GM23338 (cell line): ENCODE measurements around the gene ACY1. TPM values are rescaled to one million over a fixed set of nuclear protein-coding genes. Genes with fewer than 3 reads are reported as not detected.

Experiments
- ATAC-seq: fragments of 200-7000 bp; cut with Tn5 transposase; 3 replicates; pipeline ENCODE4 v1.9.1; 2020
- DNase-seq: peaks from one replicate; pipeline ENCODE4 v3.0.0-alpha.2; 2015; ENCODE audit warnings: low spot score
- H2AFZ ChIP-seq: fragments of 200-600 bp; sonication (generic); 2 replicates; pipeline ENCODE4 v1.8.0; 2016; ENCODE audit warnings: antibody characterized with exemption, mild to moderate bottlenecking, moderate library complexity
- H3F3A ChIP-seq: fragments of 200-600 bp; sonication (generic); replicated peaks from 2 replicates; pipeline ENCODE4 v1.8.0; 2017; ENCODE audit warnings: antibody characterized with exemption, mixed run types, low read depth
- H3K27ac ChIP-seq: fragments of 200-600 bp; sonication (generic); 2 replicates; pipeline ENCODE4 v1.6.1; 2016; ENCODE audit warnings: low read depth
- H3K27me3 ChIP-seq: fragments of 200-600 bp; sonication (generic); 2 replicates; pipeline ENCODE4 v1.8.0; 2016; ENCODE audit warnings: mild to moderate bottlenecking, mixed run types, moderate library complexity; ENCODE audit not compliant: insufficient read depth
- H3K36me3 ChIP-seq: fragments of 200-600 bp; sonication (generic); 2 replicates; pipeline ENCODE4 v1.8.0; 2016; ENCODE audit warnings: mild to moderate bottlenecking; ENCODE audit not compliant: insufficient read depth
- H3K4me1 ChIP-seq: fragments of 200-600 bp; sonication (generic); 2 replicates; pipeline ENCODE4 v1.8.0; 2016; ENCODE audit warnings: mild to moderate bottlenecking, moderate library complexity; ENCODE audit not compliant: insufficient read depth
- H3K4me2 ChIP-seq: fragments of 200-600 bp; sonication (generic); 2 replicates; pipeline ENCODE4 v1.7.1; 2017; ENCODE audit warnings: mixed run types
- H3K4me3 ChIP-seq: fragments of 200-600 bp; sonication (generic); 2 replicates; pipeline ENCODE4 v1.6.1; 2016; ENCODE audit warnings: mixed run types
- H3K79me2 ChIP-seq: fragments of 200-600 bp; sonication (generic); replicated peaks from 2 replicates; pipeline ENCODE4 v1.8.0; 2017; ENCODE audit warnings: mild to moderate bottlenecking; ENCODE audit not compliant: insufficient read depth
- H3K9me2 ChIP-seq: fragments of 200-600 bp; sonication (generic); 2 replicates; pipeline ENCODE4 v1.8.0; 2017; ENCODE audit not compliant: insufficient read depth
- H4K20me1 ChIP-seq: fragments of 200-600 bp; sonication (generic); replicated peaks from 2 replicates; pipeline ENCODE4 v1.8.0; 2017; ENCODE audit warnings: mild to moderate bottlenecking; ENCODE audit not compliant: insufficient read depth
- H3K27ac Mint-ChIP-seq: 2 replicates; pipeline ENCODE4 v1.8.0; 2020; ENCODE audit warnings: inconsistent platforms, mild to moderate bottlenecking, moderate library complexity, mixed read lengths
- H3K27me3 Mint-ChIP-seq: 3 replicates; pipeline ENCODE4 v1.8.0; 2022; ENCODE audit warnings: low read depth, mild to moderate bottlenecking, moderate library complexity, mixed read lengths, inconsistent platforms; ENCODE audit not compliant: insufficient read depth, poor library complexity
- H3K36me3 Mint-ChIP-seq: 3 replicates; pipeline ENCODE4 v1.8.0; 2021; ENCODE audit warnings: low read depth, mild to moderate bottlenecking, inconsistent platforms, moderate library complexity, mixed read lengths
- H3K4me1 Mint-ChIP-seq: 3 replicates; pipeline ENCODE4 v1.8.0; 2020; ENCODE audit warnings: mild to moderate bottlenecking, inconsistent platforms, mixed read lengths
- H3K4me3 Mint-ChIP-seq: 3 replicates; pipeline ENCODE4 v1.8.0; 2021; ENCODE audit warnings: moderate library complexity, mild to moderate bottlenecking, inconsistent platforms, mixed read lengths
- H3K9me3 Mint-ChIP-seq: 3 replicates; pipeline ENCODE4 v1.8.0; 2020; ENCODE audit warnings: moderate library complexity, mild to moderate bottlenecking, inconsistent platforms, mixed read lengths
- EZH2 ChIP-seq: fragments of 200-600 bp; sonication (generic); IDR thresholded peaks from one replicate; pipeline ENCODE4 v1.8.0; 2017; ENCODE audit warnings: antibody characterized with exemption, mild to moderate bottlenecking, low read depth; ENCODE audit not compliant: unreplicated experiment
- JUNB ChIP-seq: IDR thresholded peaks from one replicate; pipeline ENCODE4 v1.6.1; 2016; ENCODE audit warnings: antibody characterized with exemption; ENCODE audit not compliant: unreplicated experiment
- NANOG ChIP-seq: IDR thresholded peaks from 2 replicates; pipeline ENCODE4 v1.6.1; 2016; ENCODE audit warnings: antibody characterized with exemption, borderline replicate concordance
- POLR2AphosphoS5 ChIP-seq: IDR thresholded peaks from 2 replicates; pipeline ENCODE4 v1.6.1; 2016; ENCODE audit warnings: antibody characterized with exemption, low read depth
- ZNF114 ChIP-seq: fragments of 250-450 bp; sonication (Bioruptor Pico); IDR thresholded peaks from 2 replicates; pipeline ENCODE4 v1.5.0; 2020; ENCODE audit warnings: mild to moderate bottlenecking, moderate library complexity
- ZNF331 ChIP-seq: fragments of 250-450 bp; sonication (Bioruptor Pico); IDR thresholded peaks from 2 replicates; pipeline ENCODE4 v1.5.0; 2020; ENCODE audit warnings: low read depth, mild to moderate bottlenecking, moderate library complexity
- polyA plus RNA-seq: library from polyadenylated mRNA; unstranded; fragments of >200 nt; fragmentation: Nextera tagmentation; extraction: Ambion mirVana; gene quantifications from 2 replicates; pipeline ENCODE4 v1.2.1, GENCODE V29; 2016
- total RNA-seq: library from RNA; depleted of rRNA; stranded (reverse); fragments of >200 nt; shearing (Covaris generic); gene quantifications from 2 replicates; pipeline ENCODE4 v1.2.3, GENCODE V29; 2014
- TF ChIP-seq, protein P1 (sequence below), 2 experiments: fragments of 200-600 bp in 1 of 2; sonication (generic) in 1 of 2; conservative IDR thresholded peaks; 2 replicates each; pipeline versions ENCODE4 v1.5.1 to v1.6.1; 2016 to 2017; ENCODE audit warnings: antibody characterized with exemption in 2 of 2, low read depth in 2 of 2, mild to moderate bottlenecking in 2 of 2, moderate library complexity in 1 of 2
- TF ChIP-seq, protein P2 (sequence below): IDR thresholded peaks from one replicate; pipeline ENCODE4 v1.6.1; 2018; ENCODE audit warnings: antibody characterized with exemption; ENCODE audit not compliant: unreplicated experiment
- TF ChIP-seq, protein P3 (sequence below): fragments of 250-450 bp; sonication (Bioruptor Pico); IDR thresholded peaks from 2 replicates; pipeline ENCODE4 v1.5.0; 2020; ENCODE audit warnings: mild to moderate bottlenecking, moderate library complexity

ACY1 gene
- total and polyA plus RNA-seq, 2 experiments from 2014 or later = 38.4 to 62.8 TPM

DNA sequence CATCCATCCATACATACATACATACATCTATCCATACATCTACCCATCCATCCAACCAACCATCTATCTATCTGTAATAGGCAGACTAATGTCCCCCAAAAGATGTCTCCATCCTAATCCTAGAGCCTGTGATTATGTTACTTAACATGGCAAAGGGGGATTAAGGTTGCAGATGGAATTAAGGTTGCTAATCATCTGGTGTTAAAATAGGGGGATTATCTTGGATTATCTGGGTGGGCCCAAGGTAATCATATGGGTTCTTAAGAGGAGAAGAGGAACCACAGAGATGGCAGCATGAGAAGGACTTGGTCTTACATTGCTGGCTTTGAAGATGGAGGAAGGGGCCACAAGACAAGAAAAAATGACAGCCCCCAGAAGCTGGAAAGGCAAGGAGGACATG, 27.1 kb downstream of the ACY1 start:
- Histone ChIP-seq H3K36me3 (no peaks in the 10 kb centered on the region), H3K9me2 (peaks cover 6% of the 10 kb centered on the region; the same call in 1 of the 2 replicates), H2AFZ (no peak overlapping the region), H3K4me2 (no peak overlapping the region), H3K27me3 (no peaks in the 10 kb centered on the region), H3K4me3 (no peak overlapping the region), H4K20me1 (no peaks in the 10 kb centered on the region), H3K79me2 (no peaks in the 10 kb centered on the region), H3K4me1 (peaks cover 10% of the 10 kb centered on the region; the same call in 1 of the 2 replicates), H3F3A (no peaks in the 10 kb centered on the region), H3K27ac (no peak overlapping the region)
- no peak for TF ChIP-seq NANOG
- TF ChIP-seq, protein P1, sequence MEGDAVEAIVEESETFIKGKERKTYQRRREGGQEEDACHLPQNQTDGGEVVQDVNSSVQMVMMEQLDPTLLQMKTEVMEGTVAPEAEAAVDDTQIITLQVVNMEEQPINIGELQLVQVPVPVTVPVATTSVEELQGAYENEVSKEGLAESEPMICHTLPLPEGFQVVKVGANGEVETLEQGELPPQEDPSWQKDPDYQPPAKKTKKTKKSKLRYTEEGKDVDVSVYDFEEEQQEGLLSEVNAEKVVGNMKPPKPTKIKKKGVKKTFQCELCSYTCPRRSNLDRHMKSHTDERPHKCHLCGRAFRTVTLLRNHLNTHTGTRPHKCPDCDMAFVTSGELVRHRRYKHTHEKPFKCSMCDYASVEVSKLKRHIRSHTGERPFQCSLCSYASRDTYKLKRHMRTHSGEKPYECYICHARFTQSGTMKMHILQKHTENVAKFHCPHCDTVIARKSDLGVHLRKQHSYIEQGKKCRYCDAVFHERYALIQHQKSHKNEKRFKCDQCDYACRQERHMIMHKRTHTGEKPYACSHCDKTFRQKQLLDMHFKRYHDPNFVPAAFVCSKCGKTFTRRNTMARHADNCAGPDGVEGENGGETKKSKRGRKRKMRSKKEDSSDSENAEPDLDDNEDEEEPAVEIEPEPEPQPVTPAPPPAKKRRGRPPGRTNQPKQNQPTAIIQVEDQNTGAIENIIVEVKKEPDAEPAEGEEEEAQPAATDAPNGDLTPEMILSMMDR (conservative IDR thresholded peaks at IDR 0.05; ENCODE audit: low read depth in 2 of 2) = no peak
- TF ChIP-seq POLR2AphosphoS5 = no peak
- TF ChIP-seq JUNB = no peak
- no peak for TF ChIP-seq ZNF331 (CRISPR knock-in tag)
- Mint-ChIP-seq H3K36me3 (no peaks in the 10 kb centered on the region; the same call in 2 of the 3 replicates), H3K9me3 (no peaks in the 10 kb centered on the region), H3K4me3 (no peak overlapping the region), H3K27ac (no peak overlapping the region), H3K4me1 (peaks cover 26% of the 10 kb centered on the region), H3K27me3 (peaks cover 18% of the 10 kb centered on the region)
- ATAC-seq (no peak), DNase-seq (no peak)

DNA sequence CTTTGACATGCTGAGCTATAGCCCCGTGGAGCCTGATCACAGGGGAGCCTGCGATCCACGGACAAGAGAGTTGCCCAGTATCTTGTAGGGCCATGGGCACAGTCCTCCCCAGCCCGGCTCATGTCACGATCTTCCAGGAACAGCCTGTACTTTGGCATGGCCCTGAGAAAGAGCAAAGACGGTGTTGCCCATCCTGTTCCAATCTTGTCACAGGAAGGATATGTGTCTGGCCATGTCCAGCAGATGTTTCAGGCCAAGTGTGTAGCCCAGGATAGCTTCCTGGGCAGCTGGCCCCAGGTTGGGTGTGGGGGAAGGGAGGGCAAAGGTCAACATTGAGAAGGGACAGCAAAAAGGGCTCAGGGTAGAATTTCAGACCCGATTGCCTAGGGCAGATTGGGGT, 29.4 kb downstream of the ACY1 start:
- ATAC-seq (no peak), DNase-seq (no peak)
- H3K79me2 ChIP-seq = no peaks in the 10 kb centered on the region
- no peaks in the 10 kb centered on the region for H3K27me3 ChIP-seq
- H3K27ac Mint-ChIP-seq = no peak overlapping the region
- no peaks in the 10 kb centered on the region; the same call in 2 of the 3 replicates for H3K36me3 Mint-ChIP-seq
- no peaks in the 10 kb centered on the region for H3K36me3 ChIP-seq
- no peak overlapping the region for H3K4me2 ChIP-seq
- no peak overlapping the region for H2AFZ ChIP-seq
- H3K4me1 Mint-ChIP-seq = peaks cover 7% of the 10 kb centered on the region
- H3K9me3 Mint-ChIP-seq = no peaks in the 10 kb centered on the region
- H3F3A ChIP-seq = no peaks in the 10 kb centered on the region
- H3K27ac ChIP-seq = no peak overlapping the region
- no peaks in the 10 kb centered on the region for H4K20me1 ChIP-seq
- H3K27me3 Mint-ChIP-seq = peaks cover 19% of the 10 kb centered on the region
- no peaks in the 10 kb centered on the region for H3K4me1 ChIP-seq
- H3K9me2 ChIP-seq = peaks cover 6% of the 10 kb centered on the region; the same call in 1 of the 2 replicates
- no peak overlapping the region for H3K4me3 ChIP-seq
- H3K4me3 Mint-ChIP-seq = no peak overlapping the region
- TF ChIP-seq, protein P2, sequence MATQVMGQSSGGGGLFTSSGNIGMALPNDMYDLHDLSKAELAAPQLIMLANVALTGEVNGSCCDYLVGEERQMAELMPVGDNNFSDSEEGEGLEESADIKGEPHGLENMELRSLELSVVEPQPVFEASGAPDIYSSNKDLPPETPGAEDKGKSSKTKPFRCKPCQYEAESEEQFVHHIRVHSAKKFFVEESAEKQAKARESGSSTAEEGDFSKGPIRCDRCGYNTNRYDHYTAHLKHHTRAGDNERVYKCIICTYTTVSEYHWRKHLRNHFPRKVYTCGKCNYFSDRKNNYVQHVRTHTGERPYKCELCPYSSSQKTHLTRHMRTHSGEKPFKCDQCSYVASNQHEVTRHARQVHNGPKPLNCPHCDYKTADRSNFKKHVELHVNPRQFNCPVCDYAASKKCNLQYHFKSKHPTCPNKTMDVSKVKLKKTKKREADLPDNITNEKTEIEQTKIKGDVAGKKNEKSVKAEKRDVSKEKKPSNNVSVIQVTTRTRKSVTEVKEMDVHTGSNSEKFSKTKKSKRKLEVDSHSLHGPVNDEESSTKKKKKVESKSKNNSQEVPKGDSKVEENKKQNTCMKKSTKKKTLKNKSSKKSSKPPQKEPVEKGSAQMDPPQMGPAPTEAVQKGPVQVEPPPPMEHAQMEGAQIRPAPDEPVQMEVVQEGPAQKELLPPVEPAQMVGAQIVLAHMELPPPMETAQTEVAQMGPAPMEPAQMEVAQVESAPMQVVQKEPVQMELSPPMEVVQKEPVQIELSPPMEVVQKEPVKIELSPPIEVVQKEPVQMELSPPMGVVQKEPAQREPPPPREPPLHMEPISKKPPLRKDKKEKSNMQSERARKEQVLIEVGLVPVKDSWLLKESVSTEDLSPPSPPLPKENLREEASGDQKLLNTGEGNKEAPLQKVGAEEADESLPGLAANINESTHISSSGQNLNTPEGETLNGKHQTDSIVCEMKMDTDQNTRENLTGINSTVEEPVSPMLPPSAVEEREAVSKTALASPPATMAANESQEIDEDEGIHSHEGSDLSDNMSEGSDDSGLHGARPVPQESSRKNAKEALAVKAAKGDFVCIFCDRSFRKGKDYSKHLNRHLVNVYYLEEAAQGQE = no peak
- TF ChIP-seq EZH2 (no peak), JUNB (no peak), ZNF114 (no peak), POLR2AphosphoS5 (no peak), ZNF331 (CRISPR knock-in tag) (no peak)
- TF ChIP-seq, protein P3, sequence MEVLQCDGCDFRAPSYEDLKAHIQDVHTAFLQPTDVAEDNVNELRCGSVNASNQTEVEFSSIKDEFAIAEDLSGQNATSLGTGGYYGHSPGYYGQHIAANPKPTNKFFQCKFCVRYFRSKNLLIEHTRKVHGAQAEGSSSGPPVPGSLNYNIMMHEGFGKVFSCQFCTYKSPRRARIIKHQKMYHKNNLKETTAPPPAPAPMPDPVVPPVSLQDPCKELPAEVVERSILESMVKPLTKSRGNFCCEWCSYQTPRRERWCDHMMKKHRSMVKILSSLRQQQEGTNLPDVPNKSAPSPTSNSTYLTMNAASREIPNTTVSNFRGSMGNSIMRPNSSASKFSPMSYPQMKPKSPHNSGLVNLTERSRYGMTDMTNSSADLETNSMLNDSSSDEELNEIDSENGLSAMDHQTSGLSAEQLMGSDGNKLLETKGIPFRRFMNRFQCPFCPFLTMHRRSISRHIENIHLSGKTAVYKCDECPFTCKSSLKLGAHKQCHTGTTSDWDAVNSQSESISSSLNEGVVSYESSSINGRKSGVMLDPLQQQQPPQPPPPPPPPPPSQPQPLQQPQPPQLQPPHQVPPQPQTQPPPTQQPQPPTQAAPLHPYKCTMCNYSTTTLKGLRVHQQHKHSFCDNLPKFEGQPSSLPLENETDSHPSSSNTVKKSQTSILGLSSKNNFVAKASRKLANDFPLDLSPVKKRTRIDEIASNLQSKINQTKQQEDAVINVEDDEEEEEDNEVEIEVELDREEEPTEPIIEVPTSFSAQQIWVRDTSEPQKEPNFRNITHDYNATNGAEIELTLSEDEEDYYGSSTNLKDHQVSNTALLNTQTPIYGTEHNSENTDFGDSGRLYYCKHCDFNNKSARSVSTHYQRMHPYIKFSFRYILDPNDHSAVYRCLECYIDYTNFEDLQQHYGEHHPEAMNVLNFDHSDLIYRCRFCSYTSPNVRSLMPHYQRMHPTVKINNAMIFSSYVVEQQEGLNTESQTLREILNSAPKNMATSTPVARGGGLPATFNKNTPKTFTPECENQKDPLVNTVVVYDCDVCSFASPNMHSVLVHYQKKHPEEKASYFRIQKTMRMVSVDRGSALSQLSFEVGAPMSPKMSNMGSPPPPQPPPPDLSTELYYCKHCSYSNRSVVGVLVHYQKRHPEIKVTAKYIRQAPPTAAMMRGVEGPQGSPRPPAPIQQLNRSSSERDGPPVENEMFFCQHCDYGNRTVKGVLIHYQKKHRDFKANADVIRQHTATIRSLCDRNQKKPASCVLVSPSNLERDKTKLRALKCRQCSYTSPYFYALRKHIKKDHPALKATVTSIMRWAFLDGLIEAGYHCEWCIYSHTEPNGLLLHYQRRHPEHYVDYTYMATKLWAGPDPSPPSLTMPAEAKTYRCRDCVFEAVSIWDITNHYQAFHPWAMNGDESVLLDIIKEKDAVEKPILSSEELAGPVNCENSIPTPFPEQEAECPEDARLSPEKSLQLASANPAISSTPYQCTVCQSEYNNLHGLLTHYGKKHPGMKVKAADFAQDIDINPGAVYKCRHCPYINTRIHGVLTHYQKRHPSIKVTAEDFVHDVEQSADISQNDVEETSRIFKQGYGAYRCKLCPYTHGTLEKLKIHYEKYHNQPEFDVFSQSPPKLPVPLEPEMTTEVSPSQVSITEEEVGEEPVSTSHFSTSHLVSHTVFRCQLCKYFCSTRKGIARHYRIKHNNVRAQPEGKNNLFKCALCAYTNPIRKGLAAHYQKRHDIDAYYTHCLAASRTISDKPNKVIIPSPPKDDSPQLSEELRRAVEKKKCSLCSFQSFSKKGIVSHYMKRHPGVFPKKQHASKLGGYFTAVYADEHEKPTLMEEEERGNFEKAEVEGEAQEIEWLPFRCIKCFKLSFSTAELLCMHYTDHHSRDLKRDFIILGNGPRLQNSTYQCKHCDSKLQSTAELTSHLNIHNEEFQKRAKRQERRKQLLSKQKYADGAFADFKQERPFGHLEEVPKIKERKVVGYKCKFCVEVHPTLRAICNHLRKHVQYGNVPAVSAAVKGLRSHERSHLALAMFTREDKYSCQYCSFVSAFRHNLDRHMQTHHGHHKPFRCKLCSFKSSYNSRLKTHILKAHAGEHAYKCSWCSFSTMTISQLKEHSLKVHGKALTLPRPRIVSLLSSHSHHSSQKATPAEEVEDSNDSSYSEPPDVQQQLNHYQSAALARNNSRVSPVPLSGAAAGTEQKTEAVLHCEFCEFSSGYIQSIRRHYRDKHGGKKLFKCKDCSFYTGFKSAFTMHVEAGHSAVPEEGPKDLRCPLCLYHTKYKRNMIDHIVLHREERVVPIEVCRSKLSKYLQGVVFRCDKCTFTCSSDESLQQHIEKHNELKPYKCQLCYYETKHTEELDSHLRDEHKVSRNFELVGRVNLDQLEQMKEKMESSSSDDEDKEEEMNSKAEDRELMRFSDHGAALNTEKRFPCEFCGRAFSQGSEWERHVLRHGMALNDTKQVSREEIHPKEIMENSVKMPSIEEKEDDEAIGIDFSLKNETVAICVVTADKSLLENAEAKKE = no peak
